Thyroid gland (tissue), 4 donors: ENCODE measurements around the gene ANO2. TPM values are rescaled to one million over a fixed set of nuclear protein-coding genes. Genes with fewer than 3 reads are reported as not detected.

Source experiments
- DNase-seq, 2 donors: peaks; one replicate each; pipeline ENCODE4 v3.0.0-alpha.2; 2019
- H3K27ac ChIP-seq, 3 donors: fragments of 200-600 bp; sonication (generic); 1 replicate in 2 of 3; 2 replicates in 1 of 3; pipeline ENCODE4 v1.5.1; 2016 to 2019; ENCODE audit warnings: mild to moderate bottlenecking in 1 of 3, moderate library complexity in 1 of 3
- H3K27me3 ChIP-seq: fragments of 200-600 bp; sonication (generic); one replicate; pipeline ENCODE4 v1.5.1; 2019
- H3K36me3 ChIP-seq, 2 donors: fragments of 200-600 bp; sonication (generic); one replicate each; pipeline ENCODE4 v1.5.1; 2016 to 2019
- H3K4me1 ChIP-seq, 2 donors: fragments of 200-600 bp; sonication (generic); one replicate each; pipeline ENCODE4 v1.5.1; 2017 to 2019
- H3K4me3 ChIP-seq, 3 donors: fragments of 200-600 bp; sonication (generic); replicated peaks in 1 of 3; 1 replicate in 2 of 3; 2 replicates in 1 of 3; pipeline ENCODE4 v1.5.1; 2016; ENCODE audit warnings: mild to moderate bottlenecking in 1 of 3
- H3K9me3 ChIP-seq: fragments of 200-600 bp; sonication (generic); one replicate; pipeline ENCODE4 v1.5.1; 2017
- POLR2A ChIP-seq, 2 donors: fragments of 450-650 bp; IDR thresholded peaks; one replicate each; pipeline ENCODE4 v1.6.1; 2017; ENCODE audit warnings: antibody characterized with exemption in 2 of 2, mild to moderate bottlenecking in 2 of 2, moderate library complexity in 1 of 2
- WGBS, 2 donors: methylation state at CpG; one replicate each; pipeline ENCODE4 v1.1.5; 2017; 5-methylcytosine and 5-hydroxymethylcytosine counted together
- intact Hi-C: fragments of 100-400 bp; cut with DNase I; formaldehyde crosslinking; loops from one replicate; pipeline ENCODE4 v1.15.1; 2023
- total RNA-seq, 4 donors: library from RNA; depleted of rRNA; stranded (reverse); fragments of >200 nt; gene quantifications; one replicate each; pipeline ENCODE4 v1.2.3, GENCODE V29; 2016
- TF ChIP-seq, protein P1 (sequence below), 6 experiments: fragments of 200-600 bp in 3 of 6; fragments of 450-650 bp in 3 of 6; sonication (generic) in 3 of 6; IDR thresholded peaks; one replicate each; pipeline ENCODE4 v1.5.1; 2016 to 2019; ENCODE audit warnings: antibody characterized with exemption in 6 of 6, mild to moderate bottlenecking in 2 of 6, inconsistent platforms in 1 of 6, moderate library complexity in 1 of 6

Gene ANO2
- total RNA-seq, 4 donors from 2014 or later, result 0.78 to 7.0 (median 2.2) TPM

DNA sequence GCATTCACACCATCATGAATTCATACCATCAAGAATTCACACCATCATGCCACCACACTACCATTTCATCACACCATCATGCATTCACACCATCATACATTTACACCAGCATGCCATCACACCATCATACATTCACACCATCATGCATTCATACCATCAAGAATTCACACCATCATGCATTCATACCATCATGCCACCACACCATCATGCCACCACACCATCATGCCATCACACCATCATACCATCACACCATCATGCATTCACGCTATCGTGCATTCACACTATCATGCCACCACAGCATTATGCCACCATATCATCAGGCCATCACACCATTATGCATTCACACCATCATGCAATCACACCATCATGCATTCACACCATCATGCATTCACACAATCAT is 79.7 kb downstream of the ANO2 start:
- no peak overlapping the region for H3K4me3 ChIP-seq
- H3K27ac ChIP-seq, result no peak overlapping the region
- no peak for TF ChIP-seq POLR2A (IDR thresholded peaks at IDR 0.05)
- TF ChIP-seq, protein P1, sequence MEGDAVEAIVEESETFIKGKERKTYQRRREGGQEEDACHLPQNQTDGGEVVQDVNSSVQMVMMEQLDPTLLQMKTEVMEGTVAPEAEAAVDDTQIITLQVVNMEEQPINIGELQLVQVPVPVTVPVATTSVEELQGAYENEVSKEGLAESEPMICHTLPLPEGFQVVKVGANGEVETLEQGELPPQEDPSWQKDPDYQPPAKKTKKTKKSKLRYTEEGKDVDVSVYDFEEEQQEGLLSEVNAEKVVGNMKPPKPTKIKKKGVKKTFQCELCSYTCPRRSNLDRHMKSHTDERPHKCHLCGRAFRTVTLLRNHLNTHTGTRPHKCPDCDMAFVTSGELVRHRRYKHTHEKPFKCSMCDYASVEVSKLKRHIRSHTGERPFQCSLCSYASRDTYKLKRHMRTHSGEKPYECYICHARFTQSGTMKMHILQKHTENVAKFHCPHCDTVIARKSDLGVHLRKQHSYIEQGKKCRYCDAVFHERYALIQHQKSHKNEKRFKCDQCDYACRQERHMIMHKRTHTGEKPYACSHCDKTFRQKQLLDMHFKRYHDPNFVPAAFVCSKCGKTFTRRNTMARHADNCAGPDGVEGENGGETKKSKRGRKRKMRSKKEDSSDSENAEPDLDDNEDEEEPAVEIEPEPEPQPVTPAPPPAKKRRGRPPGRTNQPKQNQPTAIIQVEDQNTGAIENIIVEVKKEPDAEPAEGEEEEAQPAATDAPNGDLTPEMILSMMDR (IDR thresholded peaks at IDR 0.05), result no peak
- DNase-seq, result no peak
- no peaks in the 10 kb centered on the region for H3K4me1 ChIP-seq
- H3K36me3 ChIP-seq, result no peaks in the 10 kb centered on the region
- no peaks in the 10 kb centered on the region for H3K27me3 ChIP-seq
- no peaks in the 10 kb centered on the region for H3K9me3 ChIP-seq
- 93 to 99% methylated on average over 2 of the region's 2 CpGs for WGBS, 2 donors
- intact Hi-C loops, result no loop called here

- 67 to 74% methylated on average over 1 of the region's 1 CpG for WGBS, 2 donors
- intact Hi-C loops, result no loop called here
- no peak for DNase-seq
- TF ChIP-seq, protein P1 (IDR thresholded peaks at IDR 0.05), result no peak
- TF ChIP-seq POLR2A (IDR thresholded peaks at IDR 0.05), result no peak
- no peaks in the 10 kb centered on the region for H3K27me3 ChIP-seq
- H3K4me1 ChIP-seq, result no peaks in the 10 kb centered on the region
- H3K27ac ChIP-seq, result no peak overlapping the region
- no peaks in the 10 kb centered on the region for H3K36me3 ChIP-seq
- no peak overlapping the region for H3K4me3 ChIP-seq
- H3K9me3 ChIP-seq, result no peaks in the 10 kb centered on the region
Observed at GRCh38 chr12:5864972-5865371, 80.1 kb downstream of the ANO2 start.

- DNase-seq, result no peak
- Histone ChIP-seq H3K4me3 (no peak overlapping the region), H3K27ac (no peak overlapping the region), H3K4me1 (no peaks in the 10 kb centered on the region), H3K27me3 (no peaks in the 10 kb centered on the region), H3K9me3 (no peaks in the 10 kb centered on the region), H3K36me3 (no peaks in the 10 kb centered on the region)
- 91% methylated on average over 3 of the region's 3 CpGs for WGBS, 2 donors
- TF ChIP-seq POLR2A (IDR thresholded peaks at IDR 0.05), result no peak
- TF ChIP-seq, protein P1 (IDR thresholded peaks at IDR 0.05), result no peak
- intact Hi-C loops, result no loop called here
Observed at GRCh38 chr12:5864301-5864700, 80.8 kb downstream of the ANO2 start.

- H3K9me3 ChIP-seq, result no peaks in the 10 kb centered on the region
- intact Hi-C loops, result no loop called here
- H3K27ac ChIP-seq, result no peak overlapping the region
- H3K4me1 ChIP-seq, result no peaks in the 10 kb centered on the region
- H3K36me3 ChIP-seq, result no peaks in the 10 kb centered on the region
- TF ChIP-seq POLR2A (IDR thresholded peaks at IDR 0.05), result no peak
- TF ChIP-seq, protein P1 (IDR thresholded peaks at IDR 0.05), result no peak
- DNase-seq, result no peak
- 74 to 76% methylated on average over 10 of the region's 10 CpGs for WGBS, 2 donors
- H3K4me3 ChIP-seq, result no peak overlapping the region
- H3K27me3 ChIP-seq, result no peaks in the 10 kb centered on the region
Observed at GRCh38 chr12:5861416-5861815, 83.6 kb downstream of the ANO2 start.

DNA sequence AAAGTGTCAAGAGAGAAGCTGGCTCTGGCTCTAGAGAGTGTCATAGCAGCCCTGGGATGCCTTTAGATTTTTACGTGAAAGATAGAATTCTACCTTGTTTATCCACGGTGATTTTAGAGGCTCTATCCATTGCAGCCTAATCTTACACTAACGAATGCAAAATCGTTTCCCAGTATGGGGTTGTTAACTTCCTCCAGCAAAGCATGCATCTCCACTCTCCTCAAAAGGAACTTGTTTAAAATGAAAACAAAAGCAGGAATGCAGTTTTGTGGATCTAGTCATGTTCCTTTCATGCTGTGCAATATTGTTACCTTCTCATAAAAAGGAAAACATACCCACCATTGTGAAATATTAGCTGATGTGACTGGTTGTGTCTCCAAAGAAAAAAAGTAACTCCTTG is 88.4 kb downstream of the ANO2 start:
- Histone ChIP-seq H3K4me1 (no peaks in the 10 kb centered on the region), H3K27ac (no peak overlapping the region), H3K36me3 (no peaks in the 10 kb centered on the region), H3K27me3 (no peaks in the 10 kb centered on the region), H3K4me3 (no peak overlapping the region), H3K9me3 (no peaks in the 10 kb centered on the region)
- no peak for TF ChIP-seq POLR2A (IDR thresholded peaks at IDR 0.05)
- TF ChIP-seq, protein P1 (IDR thresholded peaks at IDR 0.05), result no peak
- WGBS, 2 donors, result 19 to 37% methylated on average over 4 of the region's 4 CpGs
- intact Hi-C loops, result no loop called here
- DNase-seq, result no peak
